Upper lobe of left lung (tissue), 4 donors: ENCODE measurements around the gene ZAR1.

Experiments used
- CTCF ChIP-seq, 6 experiments: fragments of 450-650 bp in 4 of 6; fragments of 200-600 bp in 2 of 6; sonication (generic) in 2 of 6; IDR thresholded peaks; one replicate each; pipeline ENCODE4 v1.5.1; 2016 to 2019; ENCODE audit warnings: antibody characterized with exemption in 6 of 6
- POLR2A ChIP-seq, 4 donors: fragments of 450-650 bp; IDR thresholded peaks; one replicate each; pipeline ENCODE4 v1.5.1; 2016 to 2017; ENCODE audit warnings: antibody characterized with exemption in 4 of 4, mild to moderate bottlenecking in 2 of 4

DNA sequence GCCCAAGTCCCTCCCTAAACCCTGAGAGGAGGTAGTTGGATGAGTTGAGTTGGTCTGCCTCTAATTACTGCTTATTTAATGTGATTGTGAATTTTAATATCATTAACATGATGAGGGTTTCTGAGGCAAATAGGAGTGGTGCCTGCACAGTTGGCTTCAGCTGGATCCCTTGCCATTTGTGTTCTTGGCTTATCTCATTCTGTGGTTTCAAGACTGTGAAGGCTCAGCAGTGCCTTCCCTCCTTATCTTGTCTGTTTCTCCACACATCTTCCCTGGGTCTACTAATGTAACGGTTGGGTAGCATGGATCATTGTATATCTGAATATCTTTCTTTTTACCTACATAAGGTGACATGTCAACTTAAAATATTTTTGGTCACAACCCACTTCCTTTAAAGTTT lies 8.5 kb upstream of the ZAR1 start:
- TF ChIP-seq CTCF (IDR thresholded peaks at IDR 0.05) (no peak), POLR2A (IDR thresholded peaks at IDR 0.05) (no peak)
